SU-DHL-6 (cell line): ENCODE measurements around the gene CGN.

Experiments
- H2AFZ ChIP-seq: fragments of 200-600 bp; sonication (generic); 2 replicates; pipeline ENCODE4 v1.6.1; 2014; ENCODE audit warnings: low read depth, mild to moderate bottlenecking, moderate library complexity, mixed read lengths, antibody characterized with exemption, low read length; ENCODE audit not compliant: severe bottlenecking
- H3F3A ChIP-seq: fragments of 200-600 bp; shearing (Covaris generic); 2 replicates; pipeline ENCODE4 v1.6.0; 2016; ENCODE audit warnings: antibody characterized with exemption, mild to moderate bottlenecking; ENCODE audit not compliant: insufficient read depth
- H3K27ac ChIP-seq: fragments of 200-600 bp; sonication (generic); 2 replicates; pipeline ENCODE4 v1.5.1; 2016; ENCODE audit warnings: low read depth, mild to moderate bottlenecking, low read length, moderate library complexity, mixed read lengths
- H3K27me3 ChIP-seq: fragments of 200-600 bp; sonication (generic), shearing (Covaris generic); 2 replicates; pipeline ENCODE4 v1.6.0; 2014; ENCODE audit warnings: mild to moderate bottlenecking, low read length
- H3K36me3 ChIP-seq: fragments of 200-600 bp; sonication (generic); 2 replicates; pipeline ENCODE4 v1.6.1; 2014; ENCODE audit warnings: mild to moderate bottlenecking, low read length, mixed read lengths
- H3K4me2 ChIP-seq: fragments of 300-600, 200-600 bp; shearing (Covaris generic), sonication (generic); 2 replicates; pipeline ENCODE4 v1.6.0; 2014; ENCODE audit warnings: low read length, low read depth, mild to moderate bottlenecking; ENCODE audit not compliant: poor library complexity, severe bottlenecking
- H3K4me3 ChIP-seq: fragments of 200-600 bp; sonication (generic); 2 replicates; pipeline ENCODE4 v1.5.1; 2014; ENCODE audit warnings: antibody characterized with exemption, low read length, mild to moderate bottlenecking, mixed read lengths; ENCODE audit not compliant: insufficient read depth, poor library complexity, severe bottlenecking
- H3K79me2 ChIP-seq: fragments of 200-600 bp; sonication (generic); 2 replicates; pipeline ENCODE4 v1.6.1; 2014; ENCODE audit warnings: mild to moderate bottlenecking, low read length, moderate library complexity; ENCODE audit not compliant: insufficient read depth
- H3K9ac ChIP-seq: fragments of 200-600 bp; sonication (generic); 2 replicates; pipeline ENCODE4 v1.7.0; 2014; ENCODE audit warnings: mild to moderate bottlenecking, low read length
- H3K9me2 ChIP-seq: fragments of 200-600 bp; sonication (generic); replicated peaks from 2 replicates; pipeline ENCODE4 v1.6.1; 2014; ENCODE audit warnings: low read length; ENCODE audit not compliant: insufficient read depth
- H3K9me3 ChIP-seq: fragments of 200-600 bp; sonication (generic); 2 replicates; pipeline ENCODE4 v1.6.1; 2014; ENCODE audit warnings: low read length, mixed read lengths; ENCODE audit not compliant: insufficient read depth
- H4K20me1 ChIP-seq: fragments of 200-600 bp; sonication (generic); 2 replicates; pipeline ENCODE4 v1.6.1; 2014; ENCODE audit warnings: low read depth, mild to moderate bottlenecking, antibody characterized with exemption, low read length, moderate library complexity, mixed read lengths
- EZH2phosphoT487 ChIP-seq: fragments of 200-600 bp; sonication (generic), shearing (Covaris generic); conservative IDR thresholded peaks from 2 replicates; pipeline ENCODE4 v1.6.1; 2018; ENCODE audit warnings: mild to moderate bottlenecking, antibody characterized with exemption, low read length, moderate library complexity, mixed read lengths
- TF ChIP-seq, protein P1 (sequence below): fragments of 200-600 bp; sonication (generic); IDR thresholded peaks from one replicate; pipeline ENCODE4 v1.5.1; 2017; ENCODE audit warnings: antibody characterized with exemption, mild to moderate bottlenecking, low read length, moderate library complexity; ENCODE audit not compliant: insufficient read depth, poor library complexity, severe bottlenecking

CGN gene

GRCh38 chr1:151472856-151473731, 38.1 kb upstream of the CGN start:
- TF ChIP-seq, protein P1, sequence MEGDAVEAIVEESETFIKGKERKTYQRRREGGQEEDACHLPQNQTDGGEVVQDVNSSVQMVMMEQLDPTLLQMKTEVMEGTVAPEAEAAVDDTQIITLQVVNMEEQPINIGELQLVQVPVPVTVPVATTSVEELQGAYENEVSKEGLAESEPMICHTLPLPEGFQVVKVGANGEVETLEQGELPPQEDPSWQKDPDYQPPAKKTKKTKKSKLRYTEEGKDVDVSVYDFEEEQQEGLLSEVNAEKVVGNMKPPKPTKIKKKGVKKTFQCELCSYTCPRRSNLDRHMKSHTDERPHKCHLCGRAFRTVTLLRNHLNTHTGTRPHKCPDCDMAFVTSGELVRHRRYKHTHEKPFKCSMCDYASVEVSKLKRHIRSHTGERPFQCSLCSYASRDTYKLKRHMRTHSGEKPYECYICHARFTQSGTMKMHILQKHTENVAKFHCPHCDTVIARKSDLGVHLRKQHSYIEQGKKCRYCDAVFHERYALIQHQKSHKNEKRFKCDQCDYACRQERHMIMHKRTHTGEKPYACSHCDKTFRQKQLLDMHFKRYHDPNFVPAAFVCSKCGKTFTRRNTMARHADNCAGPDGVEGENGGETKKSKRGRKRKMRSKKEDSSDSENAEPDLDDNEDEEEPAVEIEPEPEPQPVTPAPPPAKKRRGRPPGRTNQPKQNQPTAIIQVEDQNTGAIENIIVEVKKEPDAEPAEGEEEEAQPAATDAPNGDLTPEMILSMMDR: no peak
- no peak for TF ChIP-seq EZH2phosphoT487
- H3K9me2 ChIP-seq: no peaks in the 10 kb centered on the region
- H3K4me3 ChIP-seq: no peak overlapping the region
- H4K20me1 ChIP-seq: no peaks in the 10 kb centered on the region
- H3K9me3 ChIP-seq: no peaks in the 10 kb centered on the region
- H3K27me3 ChIP-seq: no peaks in the 10 kb centered on the region; the same call in 1 of the 2 replicates
- no peak overlapping the region for H3K9ac ChIP-seq
- no peaks in the 10 kb centered on the region for H3F3A ChIP-seq
- H3K36me3 ChIP-seq: no peaks in the 10 kb centered on the region
- H3K79me2 ChIP-seq: no peaks in the 10 kb centered on the region
- H3K27ac ChIP-seq: no peak overlapping the region
- peak overlapping the region; percentile 28 for H3K4me2 ChIP-seq
- H2AFZ ChIP-seq: peak overlapping the region; percentile 93

DNA sequence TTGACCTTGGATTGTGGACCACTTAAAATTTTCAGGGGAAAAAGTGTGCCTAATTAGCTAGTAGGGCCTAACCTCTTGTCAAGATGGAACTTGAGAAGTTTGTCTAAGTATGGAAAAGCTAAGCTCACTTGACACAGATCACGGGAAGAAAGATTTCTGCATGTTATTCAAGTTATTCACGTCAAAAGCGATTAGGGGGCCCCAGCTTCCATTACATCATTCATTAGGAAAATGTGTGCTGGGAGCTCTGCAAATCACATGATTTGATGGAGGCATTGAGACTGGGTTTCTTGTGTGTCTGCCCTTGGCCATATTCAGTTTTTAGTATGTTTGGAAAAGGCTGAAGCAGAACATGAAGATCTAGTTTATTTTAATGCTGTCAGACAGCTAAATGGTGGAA, 36.4 kb upstream of the CGN start:
- no peak overlapping the region for H3K27ac ChIP-seq
- no peaks in the 10 kb centered on the region for H3K36me3 ChIP-seq
- H3K9ac ChIP-seq: no peak overlapping the region
- no peaks in the 10 kb centered on the region for H4K20me1 ChIP-seq
- no peak overlapping the region for H3K4me2 ChIP-seq
- H3K79me2 ChIP-seq: no peaks in the 10 kb centered on the region
- no peak overlapping the region for H3K4me3 ChIP-seq
- H3F3A ChIP-seq: no peaks in the 10 kb centered on the region
- H3K27me3 ChIP-seq: no peaks in the 10 kb centered on the region; the same call in 1 of the 2 replicates
- H2AFZ ChIP-seq: no peak overlapping the region
- no peaks in the 10 kb centered on the region for H3K9me3 ChIP-seq
- no peak for TF ChIP-seq EZH2phosphoT487
- TF ChIP-seq, protein P1: no peak
- H3K9me2 ChIP-seq: no peaks in the 10 kb centered on the region

DNA sequence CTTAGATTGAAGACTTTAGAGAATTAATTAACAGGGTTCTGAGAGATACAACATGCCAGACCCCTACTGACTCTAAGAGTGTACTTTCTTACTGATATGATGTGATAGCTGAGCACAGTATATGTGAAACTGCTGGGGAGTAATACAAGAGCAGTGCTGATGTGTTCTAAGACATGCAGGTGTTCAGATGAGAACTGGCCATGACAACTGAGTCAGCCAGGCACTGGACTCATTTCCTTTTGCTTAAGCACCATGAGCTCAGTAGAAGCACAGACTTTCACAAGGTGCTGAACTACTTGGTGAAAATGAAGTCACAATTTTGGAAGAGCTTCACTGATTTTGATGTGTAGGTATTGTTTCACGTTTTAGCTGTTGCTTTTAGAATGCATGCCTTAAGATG, 36.0 kb upstream of the CGN start:
- H4K20me1 ChIP-seq: no peaks in the 10 kb centered on the region
- no peaks in the 10 kb centered on the region for H3K79me2 ChIP-seq
- no peaks in the 10 kb centered on the region for H3F3A ChIP-seq
- H3K4me2 ChIP-seq: no peak overlapping the region
- H3K36me3 ChIP-seq: no peaks in the 10 kb centered on the region
- no peaks in the 10 kb centered on the region for H3K9me3 ChIP-seq
- no peaks in the 10 kb centered on the region for H3K9me2 ChIP-seq
- TF ChIP-seq, protein P1: no peak
- TF ChIP-seq EZH2phosphoT487: no peak
- H3K27ac ChIP-seq: no peak overlapping the region
- H3K27me3 ChIP-seq: no peaks in the 10 kb centered on the region; the same call in 1 of the 2 replicates
- no peak overlapping the region for H3K4me3 ChIP-seq
- H3K9ac ChIP-seq: no peak overlapping the region
- no peak overlapping the region for H2AFZ ChIP-seq
